Measurements from ENCODE around the gene TANC1. TPM values are rescaled to one million over a fixed set of nuclear protein-coding genes. Genes with fewer than 3 reads are reported as not detected.

Gene TANC1
- total and polyA plus RNA-seq, 2 experiments from 2014 or later = 22.1 to 34.8 TPM

- no peaks in the 10 kb centered on the region for H3K9me3 ChIP-seq (ENCODE audit: low read depth)
- peak; percentile 30 to 92 for DNase-seq (ENCODE audit: low read depth in 1 of 2, low spot score in 1 of 2)
- peak overlapping the region; percentile 96 for H3K27ac ChIP-seq
- no peaks in the 10 kb centered on the region for H3K36me3 ChIP-seq
- no peak for TF ChIP-seq CTCF (IDR thresholded peaks at IDR 0.05; ENCODE audit: low read depth, low read length)
- H3K4me1 ChIP-seq (ENCODE audit: low read depth) = peaks cover 20% of the 10 kb centered on the region
- H3K4me3 ChIP-seq = no peak overlapping the region
- no peaks in the 10 kb centered on the region for H3K27me3 ChIP-seq
Observed at GRCh38 chr2:159164457-159164911, 196.0 kb downstream of the TANC1 start.

GRCh38 chr2:159165048-159165447 lies 196.6 kb downstream of the TANC1 start:
- Histone ChIP-seq H3K4me1 (ENCODE audit: low read depth) (peaks cover 20% of the 10 kb centered on the region), H3K36me3 (peaks cover 2% of the 10 kb centered on the region), H3K4me3 (no peak overlapping the region), H3K27ac (peak overlapping the region; percentile 96), H3K9me3 (ENCODE audit: low read depth) (no peaks in the 10 kb centered on the region), H3K27me3 (no peaks in the 10 kb centered on the region)
- no peak for TF ChIP-seq CTCF (IDR thresholded peaks at IDR 0.05; ENCODE audit: low read depth, low read length)
- peak in 1 of 2 donors; percentile 75 for DNase-seq (ENCODE audit: low read depth in 1 of 2, low spot score in 1 of 2)

GRCh38 chr2:159168707-159169106 lies 200.3 kb downstream of the TANC1 start:
- H3K4me1 ChIP-seq (ENCODE audit: low read depth) = peaks cover 20% of the 10 kb centered on the region
- H3K27ac ChIP-seq = no peak overlapping the region
- TF ChIP-seq CTCF (IDR thresholded peaks at IDR 0.05; ENCODE audit: low read depth, low read length) = peak; percentile 33
- no peak overlapping the region for H3K4me3 ChIP-seq
- no peaks in the 10 kb centered on the region for H3K9me3 ChIP-seq (ENCODE audit: low read depth)
- peaks cover 27% of the 10 kb centered on the region for H3K36me3 ChIP-seq
- H3K27me3 ChIP-seq = no peaks in the 10 kb centered on the region
- peak in 1 of 2 donors; percentile 40 for DNase-seq (ENCODE audit: low read depth in 1 of 2, low spot score in 1 of 2)

GRCh38 chr2:159169187-159169586 lies 200.7 kb downstream of the TANC1 start:
- no peak overlapping the region for H3K27ac ChIP-seq
- no peaks in the 10 kb centered on the region for H3K9me3 ChIP-seq (ENCODE audit: low read depth)
- TF ChIP-seq CTCF (IDR thresholded peaks at IDR 0.05; ENCODE audit: low read depth, low read length) = no peak
- peaks cover 15% of the 10 kb centered on the region for H3K4me1 ChIP-seq (ENCODE audit: low read depth)
- no peak for DNase-seq (ENCODE audit: low read depth in 1 of 2, low spot score in 1 of 2)
- peaks cover 27% of the 10 kb centered on the region for H3K36me3 ChIP-seq
- H3K27me3 ChIP-seq = no peaks in the 10 kb centered on the region
- no peak overlapping the region for H3K4me3 ChIP-seq

GRCh38 chr2:159172403-159172802 lies 204.0 kb downstream of the TANC1 start:
- Histone ChIP-seq H3K27ac (no peak overlapping the region), H3K36me3 (peaks cover 35% of the 10 kb centered on the region), H3K27me3 (no peaks in the 10 kb centered on the region), H3K4me3 (no peak overlapping the region), H3K4me1 (ENCODE audit: low read depth) (peaks cover 21% of the 10 kb centered on the region), H3K9me3 (ENCODE audit: low read depth) (no peaks in the 10 kb centered on the region)
- TF ChIP-seq CTCF (IDR thresholded peaks at IDR 0.05; ENCODE audit: low read depth, low read length) = no peak
- peak in 1 of 2 donors; percentile 20 for DNase-seq (ENCODE audit: low read depth in 1 of 2, low spot score in 1 of 2)
